Common myeloid progenitor, CD34-positive (primary cell): ENCODE data around the gene CLEC16A.

Source experiments
- CTCF ChIA-PET: fragments of 350-600 bp; sonication (Branson Sonifier 250); formaldehyde crosslinking; loops from one replicate; lab custom pipeline; 2021; ENCODE audit warnings: antibody characterized with exemption; lab: Charles Lee
- POLR2A ChIA-PET: fragments of 350-600 bp; sonication (Branson Sonifier 250); formaldehyde crosslinking; loops from one replicate; lab custom pipeline; 2021; ENCODE audit warnings: antibody characterized with exemption; lab: Charles Lee
- DNase-seq, 3 donors: peaks; one replicate each; pipeline versions ENCODE4 v3.0.0 to v3.0.0-alpha.2; 2013
- H3K27ac ChIP-seq, 2 experiments: 1 replicate in 1 of 2; 2 replicates in 1 of 2; pipeline ENCODE4 v1.7.0; 2013; ENCODE audit warnings: inconsistent platforms in 2 of 2, low read length in 2 of 2, mild to moderate bottlenecking in 2 of 2, low read depth in 1 of 2, moderate library complexity in 1 of 2; ENCODE audit not compliant: severe bottlenecking in 2 of 2, insufficient read depth in 1 of 2, poor library complexity in 1 of 2
- H3K27me3 ChIP-seq, 5 experiments: replicated peaks in 2 of 5; 1 replicate in 3 of 5; 2 replicates in 2 of 5; pipeline versions ENCODE4 v1.6.1 to v1.7.0; 2013; ENCODE audit warnings: low read length in 4 of 5, mild to moderate bottlenecking in 2 of 5, moderate library complexity in 2 of 5, inconsistent platforms in 1 of 5; ENCODE audit not compliant: insufficient read depth in 5 of 5, control insufficient read depth in 4 of 5
- H3K36me3 ChIP-seq, 4 experiments: 1 replicate in 2 of 4; 2 replicates in 2 of 4; pipeline versions ENCODE4 v1.6.1 to v1.7.0; 2013; ENCODE audit warnings: low read length in 3 of 4, control low read depth in 1 of 4, mild to moderate bottlenecking in 1 of 4; ENCODE audit not compliant: control insufficient read depth in 4 of 4, insufficient read depth in 4 of 4
- H3K4me1 ChIP-seq, 4 experiments: 1 replicate in 3 of 4; 2 replicates in 1 of 4; pipeline versions ENCODE4 v1.6.1 to v1.7.1; 2013; ENCODE audit warnings: low read length in 3 of 4, mild to moderate bottlenecking in 3 of 4, control low read depth in 1 of 4, inconsistent platforms in 1 of 4, moderate library complexity in 1 of 4; ENCODE audit not compliant: control insufficient read depth in 4 of 4, insufficient read depth in 4 of 4; ENCODE audit errors: control extremely low read depth in 1 of 4
- H3K4me3 ChIP-seq, 7 experiments: 1 replicate in 4 of 7; 2 replicates in 3 of 7; pipeline versions ENCODE4 v1.5.1 to v1.7.0; 2013; ENCODE audit warnings: mild to moderate bottlenecking in 7 of 7, low read length in 6 of 7, moderate library complexity in 6 of 7, inconsistent platforms in 2 of 7, low read depth in 2 of 7, control low read depth in 1 of 7; ENCODE audit not compliant: insufficient read depth in 4 of 7, control insufficient read depth in 1 of 7; ENCODE audit errors: extremely low read depth in 1 of 7
- H3K9me3 ChIP-seq, 5 experiments: 1 replicate in 4 of 5; 2 replicates in 1 of 5; pipeline versions ENCODE4 v1.6.1 to v1.7.1; 2013; ENCODE audit warnings: low read length in 4 of 5, mild to moderate bottlenecking in 2 of 5, inconsistent platforms in 1 of 5, low read depth in 1 of 5, moderate library complexity in 1 of 5; ENCODE audit not compliant: control insufficient read depth in 4 of 5, insufficient read depth in 2 of 5; ENCODE audit errors: control extremely low read depth in 1 of 5
- WGBS: methylation state at CpG from one replicate; pipeline ENCODE4 v1.1.5; 2013; ENCODE audit not compliant: insufficient coverage; 5-methylcytosine and 5-hydroxymethylcytosine counted together

CLEC16A gene

DNA sequence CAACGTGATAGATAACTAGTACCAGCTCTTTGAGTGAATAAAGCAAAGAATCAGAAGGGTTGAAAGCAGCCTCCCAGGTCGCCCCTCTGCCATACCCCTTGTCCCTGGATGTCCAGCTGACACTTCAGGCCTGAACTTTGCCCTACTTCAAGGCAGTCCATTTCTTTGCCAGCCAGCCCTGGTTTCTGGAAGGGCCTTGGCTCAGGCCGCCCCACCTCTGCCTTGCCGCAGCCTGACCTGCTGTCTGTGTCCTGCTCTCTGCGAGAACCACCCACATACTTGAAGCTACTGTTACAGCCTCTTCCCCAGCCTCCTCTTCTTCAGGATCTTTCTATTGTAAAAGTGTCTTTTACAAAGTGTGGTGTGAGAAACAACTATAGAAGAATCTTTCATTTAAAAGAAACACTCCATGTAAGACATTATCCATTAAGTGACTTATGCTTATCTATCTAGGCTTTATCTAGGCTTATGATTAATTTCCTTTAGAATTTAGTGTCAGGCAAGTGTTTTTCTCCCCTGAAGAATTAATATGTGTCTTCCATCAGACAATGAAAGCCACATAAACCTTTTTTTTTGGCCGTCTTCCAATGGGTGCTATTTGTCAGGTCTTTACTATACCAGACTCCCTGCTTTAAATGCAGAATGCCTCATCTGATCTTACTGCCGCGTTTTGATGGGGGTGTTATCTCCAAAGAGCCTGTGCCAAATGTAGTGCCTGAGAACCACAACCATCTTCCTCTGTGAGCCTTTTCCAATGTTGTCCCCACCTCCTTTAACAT, 177.7 kb downstream of the CLEC16A start:
- no peak overlapping the region for H3K4me3 ChIP-seq
- ChIA-PET CTCF (interaction anchor here (0.9 kb wide), 1 partner anchor 56 kb away, joined by 4 read pairs; no protein-coding TSS in a partner anchor), POLR2A (no interaction called here)
- H3K27ac ChIP-seq, result no peak overlapping the region
- no peaks in the 10 kb centered on the region for H3K27me3 ChIP-seq
- DNase-seq, result no peak
- H3K4me1 ChIP-seq, result no peaks in the 10 kb centered on the region
- H3K9me3 ChIP-seq, result no peaks in the 10 kb centered on the region
- H3K36me3 ChIP-seq, result peaks cover 9 to 51% (median 33%) of the 10 kb centered on the region in 4 experiments
- 93% methylated on average over 6 of the region's 8 CpGs for WGBS

DNA sequence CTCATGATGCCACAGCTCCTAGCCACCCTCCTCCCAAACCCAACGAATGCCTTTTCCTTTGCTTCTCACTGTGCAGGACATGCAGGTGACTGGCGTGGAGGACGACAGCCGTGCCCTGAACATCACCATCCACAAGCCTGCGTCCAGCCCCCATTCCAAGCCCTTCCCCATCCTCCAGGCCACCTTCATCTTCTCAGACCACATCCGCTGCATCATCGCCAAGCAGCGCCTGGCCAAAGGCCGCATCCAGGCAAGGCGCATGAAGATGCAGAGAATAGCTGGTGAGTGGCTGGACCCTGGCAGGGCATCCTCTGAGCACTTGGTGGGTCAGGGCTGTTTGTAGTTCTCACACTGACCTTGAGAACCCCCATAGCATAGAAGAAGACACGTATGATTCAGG, 179.3 kb downstream of the CLEC16A start:
- Histone ChIP-seq H3K36me3 (peaks cover 11 to 51% (median 36%) of the 10 kb centered on the region in 4 experiments), H3K27ac (no peak overlapping the region), H3K4me1 (peaks cover 0 to 7% (median 6%) of the 10 kb centered on the region in 4 experiments), H3K27me3 (no peaks in the 10 kb centered on the region), H3K4me3 (no peak overlapping the region), H3K9me3 (no peaks in the 10 kb centered on the region)
- ChIA-PET POLR2A (no interaction called here), CTCF (no interaction called here)
- DNase-seq, result no peak
- WGBS, result 95% methylated on average over 11 of the region's 11 CpGs

DNA sequence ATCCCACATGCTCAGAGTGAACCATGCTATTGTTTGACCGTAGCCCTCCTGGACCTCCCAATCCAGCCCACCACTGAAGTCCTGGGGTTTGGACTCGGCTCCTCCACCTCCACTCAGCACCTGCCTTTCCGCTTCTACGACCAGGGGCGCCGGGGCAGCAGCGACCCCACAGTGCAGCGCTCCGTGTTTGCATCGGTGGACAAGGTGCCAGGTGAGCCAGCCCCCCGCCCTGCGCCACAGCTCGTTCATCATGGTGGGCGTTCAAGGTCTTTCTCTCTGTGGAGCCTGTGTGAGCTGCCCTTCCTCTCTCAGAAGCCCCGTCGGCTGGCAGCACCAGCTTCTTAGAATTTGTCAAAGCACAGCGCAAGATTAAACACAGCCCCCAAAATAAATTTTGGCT, 181.6 kb downstream of the CLEC16A start:
- peaks cover 11 to 48% (median 34%) of the 10 kb centered on the region in 4 experiments for H3K36me3 ChIP-seq
- H3K4me3 ChIP-seq, result no peak overlapping the region
- WGBS, result over 99% methylated on average over 10 of the region's 17 CpGs
- H3K27ac ChIP-seq, result no peak overlapping the region
- ChIA-PET POLR2A (no interaction called here), CTCF (no interaction called here)
- peaks cover 4 to 17% (median 12%) of the 10 kb centered on the region in 4 experiments for H3K4me1 ChIP-seq
- H3K27me3 ChIP-seq, result no peaks in the 10 kb centered on the region
- H3K9me3 ChIP-seq, result no peaks in the 10 kb centered on the region
- no peak for DNase-seq

DNA sequence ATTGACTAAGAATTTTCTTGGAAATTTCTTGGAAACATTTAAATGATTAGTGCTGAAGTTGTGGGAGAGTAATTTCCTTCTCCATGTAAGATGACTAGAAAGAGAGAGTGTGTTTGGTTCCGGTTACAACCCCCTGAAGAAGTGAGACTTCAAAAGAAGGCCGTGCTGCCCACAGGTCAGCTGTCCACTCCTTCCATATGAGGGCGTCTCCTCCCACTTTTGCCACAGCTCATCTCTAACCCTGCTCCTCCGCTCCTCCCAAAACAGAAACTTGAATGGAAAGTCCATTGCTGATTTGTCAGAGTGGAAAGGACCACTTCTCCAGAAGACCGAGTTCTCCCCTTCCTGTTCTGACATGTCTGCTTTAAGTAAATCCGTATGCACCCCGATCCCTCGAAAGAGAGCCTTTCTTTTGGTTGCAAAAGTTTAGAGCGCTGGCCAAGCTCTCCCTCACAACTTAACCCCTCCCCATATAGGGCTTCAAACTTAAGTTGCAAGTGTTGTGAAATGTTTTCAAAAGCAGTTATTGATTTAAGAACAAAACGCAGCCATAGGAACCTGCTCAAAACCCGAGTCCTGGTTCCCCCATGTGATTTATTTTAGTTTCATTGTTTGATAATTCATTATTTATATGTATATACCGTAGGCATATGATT, 182.2 kb downstream of the CLEC16A start:
- H3K36me3 ChIP-seq, result peaks cover 11 to 44% (median 31%) of the 10 kb centered on the region in 4 experiments

DNA sequence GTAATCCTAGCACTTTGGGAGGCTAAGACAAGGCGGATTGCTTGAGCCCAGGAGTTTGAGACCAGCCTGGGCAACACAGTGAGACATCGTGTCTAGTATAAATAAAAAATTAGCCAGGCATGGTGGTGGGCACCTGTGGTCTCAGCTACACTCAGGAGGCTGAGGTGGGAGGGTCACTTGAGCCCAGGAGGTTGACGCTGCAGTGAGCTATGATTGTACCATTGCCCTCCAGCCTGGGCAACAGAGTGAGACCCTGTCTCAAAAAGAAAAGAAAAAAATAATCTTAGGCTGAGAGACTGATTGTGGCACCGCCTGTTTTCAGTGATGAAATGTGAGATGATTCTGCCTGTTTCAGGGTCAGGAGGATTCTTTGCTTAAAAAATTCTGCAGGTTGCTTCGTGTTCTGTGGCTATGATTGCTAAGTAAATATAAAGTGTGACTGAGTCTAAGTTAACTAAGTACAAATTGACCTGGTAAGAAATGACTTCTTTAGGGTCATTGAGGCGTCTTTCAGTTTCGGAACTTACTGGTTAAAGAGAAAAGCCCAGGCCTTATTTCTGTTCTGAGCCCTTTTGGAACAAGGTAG, 183.3 kb downstream of the CLEC16A start:
- CTCF ChIA-PET, result interaction anchor here (1.1 kb wide), 1 partner anchor 17 kb away, joined by 3 read pairs; no protein-coding TSS in a partner anchor
- Histone ChIP-seq H3K27me3 (no peaks in the 10 kb centered on the region), H3K4me1 (peaks cover 4 to 20% (median 12%) of the 10 kb centered on the region in 4 experiments), H3K9me3 (no peaks in the 10 kb centered on the region), H3K4me3 (no peak overlapping the region), H3K27ac (no peak overlapping the region), H3K36me3 (peaks cover 11 to 37% (median 30%) of the 10 kb centered on the region in 4 experiments)
- no peak for DNase-seq
- POLR2A ChIA-PET, result interaction anchor here (0.6 kb wide), 1 partner anchor 90 kb away, joined by 3 read pairs; no protein-coding TSS in a partner anchor
- WGBS, result 100% methylated on average over 7 of the region's 7 CpGs

More for the DNA sequence above, 182.2 kb downstream of the CLEC16A start:
- Histone ChIP-seq H3K4me3 (no peak overlapping the region), H3K27ac (no peak overlapping the region), H3K27me3 (no peaks in the 10 kb centered on the region), H3K4me1 (peaks cover 4 to 17% (median 12%) of the 10 kb centered on the region in 4 experiments), H3K9me3 (no peaks in the 10 kb centered on the region)
- ChIA-PET POLR2A (interaction anchor here (0.6 kb wide), 1 partner anchor 110 kb away, joined by 4 read pairs; no protein-coding TSS in a partner anchor), CTCF (interaction anchor here (0.7 kb wide), 1 partner anchor 109 kb away, joined by 3 read pairs; no protein-coding TSS in a partner anchor)
- DNase-seq, result no peak
- WGBS, result 99% methylated on average over 7 of the region's 12 CpGs

DNA sequence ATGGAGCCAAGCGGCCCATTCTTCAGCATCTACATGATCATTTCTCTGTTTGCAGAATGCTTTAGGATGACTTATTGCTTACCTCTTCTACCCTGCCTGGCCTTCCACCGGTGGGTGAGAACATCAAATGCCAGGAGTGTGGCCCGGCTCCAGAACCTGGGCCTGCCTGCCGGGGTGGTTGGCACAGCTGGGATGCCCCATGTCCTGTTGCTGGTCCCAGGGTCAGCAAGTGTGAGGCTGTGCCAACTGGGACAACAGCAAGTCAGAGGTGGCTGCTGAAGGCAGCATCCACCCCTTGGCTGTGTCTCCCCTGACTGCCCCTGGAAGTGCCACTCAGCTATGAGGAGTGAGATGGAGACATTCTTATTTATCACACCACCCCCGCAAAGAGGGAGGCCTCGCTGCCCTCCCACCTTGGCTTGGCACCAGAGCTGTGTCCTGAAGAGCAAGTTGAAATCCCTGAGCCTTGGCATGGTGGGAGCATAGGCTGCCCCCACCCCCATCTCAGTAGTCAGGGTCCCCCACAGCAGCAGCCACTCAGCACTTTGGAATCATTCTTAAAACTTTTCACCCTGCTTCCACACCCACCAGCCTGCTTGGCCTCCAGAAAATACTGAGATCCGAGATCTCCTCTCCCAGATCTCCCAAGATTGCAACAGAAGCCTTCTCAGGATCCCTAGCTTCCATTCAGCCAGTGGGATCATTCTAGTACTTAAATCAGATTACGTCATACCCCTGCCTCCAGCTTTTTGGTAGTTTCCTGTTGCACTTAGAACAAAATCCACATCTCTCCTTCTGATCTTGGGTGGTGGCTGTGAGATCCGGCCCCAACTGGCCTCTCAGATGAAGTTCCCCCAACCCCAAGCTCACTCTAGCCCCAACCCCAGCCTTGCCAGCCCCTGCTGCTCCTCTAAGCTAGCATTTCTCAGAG, 184.1 kb downstream of the CLEC16A start:
- Histone ChIP-seq H3K27ac (peak overlapping the region; percentile 33 to 74), H3K4me3 (no peak overlapping the region), H3K9me3 (no peaks in the 10 kb centered on the region), H3K36me3 (peaks cover 11 to 32% (median 25%) of the 10 kb centered on the region in 4 experiments), H3K27me3 (no peaks in the 10 kb centered on the region), H3K4me1 (peaks cover 4 to 26% (median 12%) of the 10 kb centered on the region in 4 experiments)
- 89% methylated on average over 7 of the region's 9 CpGs for WGBS
- DNase-seq, result peak; percentile 42 to 75 (median 71)
- POLR2A ChIA-PET, result interaction anchor here (0.6 kb wide), 1 partner anchor 90 kb away, joined by 3 read pairs; no protein-coding TSS in a partner anchor
- CTCF ChIA-PET, result interaction anchor here (0.7 to 1.1 kb wide), 3 partner anchors 16 to 19 kb away, joined by 3 to 5 read pairs (median 3); no protein-coding TSS in a partner anchor
